NCI-H774 (cell line): Measurements from ENCODE around the gene ARID1A.
"Not testable (repeated sequence)": the region's sequence is repeated elsewhere in the genome, so short reads cannot be mapped to it uniquely, and the experiment has no call there.

ENCODE experiments used
- DNase-seq: peaks from one replicate; lab custom pipeline; 2025; lab: John Stamatoyannopoulos, UW

Gene ARID1A

DNA sequence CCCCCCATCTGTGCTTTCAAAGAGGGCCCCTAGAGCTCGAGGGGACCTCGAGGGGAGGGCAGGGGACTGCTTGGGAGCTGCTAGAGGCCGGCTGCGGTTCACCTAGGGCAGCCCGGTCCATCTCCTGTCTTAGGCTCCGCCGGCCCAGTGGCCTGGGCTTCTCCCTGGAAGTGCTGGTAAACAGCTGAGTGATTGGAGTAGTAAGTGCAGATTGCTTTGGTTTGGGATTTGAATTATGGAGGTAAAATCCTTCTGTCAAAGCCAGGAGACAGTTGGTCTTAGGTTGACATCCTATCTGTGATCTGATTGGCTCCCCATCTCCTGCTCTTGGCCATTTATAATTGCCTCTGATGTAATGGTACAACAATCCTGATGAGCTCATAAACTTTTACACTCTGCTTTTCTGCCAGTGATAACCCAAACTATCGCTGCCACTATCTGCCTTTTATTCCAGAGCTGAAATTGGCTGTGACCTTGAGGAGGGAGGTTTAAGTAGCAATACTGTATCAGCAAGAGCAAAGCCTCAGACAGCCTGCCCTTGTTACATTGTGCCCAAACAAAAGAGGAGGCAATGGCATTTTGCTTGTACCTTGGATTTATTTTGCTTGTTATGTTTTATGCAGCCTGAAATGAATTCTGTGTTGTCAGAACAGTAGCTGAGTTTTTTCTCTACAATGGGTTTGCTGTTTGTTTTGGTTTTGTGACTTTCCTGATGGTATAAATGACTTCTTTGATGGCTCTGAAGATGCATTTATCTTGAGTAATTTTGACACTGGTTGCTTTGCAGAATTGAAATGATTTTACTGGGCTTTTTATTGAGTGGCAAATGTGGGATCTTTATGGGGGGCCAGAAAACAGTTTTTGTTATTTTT lies 2.4 kb downstream of the ARID1A start:
- peak; percentile 39 for DNase-seq

DNA sequence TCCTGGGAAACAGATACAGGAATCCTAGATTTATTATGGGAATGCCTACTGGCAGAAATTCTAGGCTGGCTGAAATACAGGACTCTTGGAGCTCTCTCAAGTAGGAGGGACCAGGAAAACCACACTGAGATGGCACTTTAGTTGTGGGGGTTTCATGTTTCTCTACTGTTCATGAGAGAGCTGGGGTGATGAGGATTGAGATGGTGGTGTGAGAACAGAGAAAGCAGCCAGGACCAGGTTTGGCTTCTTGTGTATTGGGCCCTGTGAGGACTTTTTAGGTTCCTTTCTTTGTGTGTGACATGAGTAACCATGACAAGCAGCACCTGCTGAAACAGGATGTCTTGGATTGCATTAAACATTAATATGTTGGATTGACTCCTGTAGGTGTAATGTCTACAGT lies 4.9 kb downstream of the ARID1A start:
- DNase-seq = no peak

DNA sequence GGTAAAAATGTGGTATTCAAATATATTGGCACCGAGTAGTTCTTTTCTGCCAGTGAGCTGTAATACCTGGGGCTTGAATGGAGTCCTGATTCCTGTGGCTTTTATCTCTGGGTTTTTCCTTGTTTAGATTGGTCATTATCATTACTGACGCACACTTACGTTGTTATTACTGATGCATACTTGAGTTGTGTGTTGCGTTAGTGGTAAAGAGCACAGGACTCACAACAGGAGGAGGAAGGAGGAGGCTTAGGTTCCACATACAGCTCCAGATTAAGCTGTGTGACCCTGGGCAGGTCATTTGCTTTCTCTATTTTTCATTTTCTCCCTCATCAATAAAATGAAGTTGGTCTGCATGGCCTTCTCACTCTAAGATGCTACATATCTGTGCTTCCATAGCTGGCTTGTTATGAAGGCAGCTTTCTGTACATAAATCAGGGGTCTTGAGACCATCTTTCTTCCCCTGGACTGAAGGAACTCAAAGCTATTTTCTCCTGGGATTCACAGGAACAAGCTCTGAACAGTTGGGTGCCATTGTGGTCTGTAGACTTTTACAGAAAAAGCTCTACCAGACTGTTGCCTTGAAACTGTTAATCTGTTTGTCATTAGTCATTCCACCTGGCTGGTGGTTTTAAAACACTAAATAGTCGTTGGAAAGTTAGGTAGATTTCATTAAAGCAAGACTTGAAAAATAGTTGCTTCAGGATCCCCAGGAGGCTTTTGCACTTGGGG lies 5.6 kb downstream of the ARID1A start:
- no peak for DNase-seq

DNA sequence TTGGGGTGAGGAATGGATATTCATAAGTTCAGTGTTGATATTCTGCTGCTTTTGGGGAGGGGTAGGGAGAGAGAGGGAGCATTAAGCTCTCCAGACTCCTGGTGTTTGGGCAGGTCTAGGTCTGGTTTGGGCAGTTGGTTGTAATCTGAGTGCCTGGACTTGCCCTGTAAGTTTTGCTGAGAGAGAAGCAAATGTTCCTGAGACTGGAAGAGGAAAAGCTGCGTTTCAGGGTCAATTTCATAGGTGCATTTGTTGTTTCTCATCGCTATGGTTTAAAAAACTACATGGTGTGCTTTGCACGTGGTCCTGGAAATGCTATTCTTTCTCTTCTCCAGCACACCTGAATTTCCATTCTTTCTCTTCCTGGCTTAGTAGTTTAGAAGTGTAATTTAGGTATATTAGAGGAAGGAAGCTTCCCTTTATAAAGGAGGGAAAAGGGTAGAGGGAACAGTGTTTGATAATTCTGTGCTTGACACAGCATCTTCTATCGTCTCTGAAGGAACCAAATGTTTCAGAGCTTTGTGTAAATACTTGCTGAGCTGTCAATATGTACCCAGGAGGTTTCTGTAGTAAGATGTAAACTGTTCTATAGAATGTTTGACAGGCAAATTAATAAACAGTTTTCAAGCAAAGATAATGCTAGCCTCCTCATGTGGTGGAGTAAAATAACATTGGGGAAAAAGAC lies 6.3 kb downstream of the ARID1A start:
- DNase-seq = no peak

DNA sequence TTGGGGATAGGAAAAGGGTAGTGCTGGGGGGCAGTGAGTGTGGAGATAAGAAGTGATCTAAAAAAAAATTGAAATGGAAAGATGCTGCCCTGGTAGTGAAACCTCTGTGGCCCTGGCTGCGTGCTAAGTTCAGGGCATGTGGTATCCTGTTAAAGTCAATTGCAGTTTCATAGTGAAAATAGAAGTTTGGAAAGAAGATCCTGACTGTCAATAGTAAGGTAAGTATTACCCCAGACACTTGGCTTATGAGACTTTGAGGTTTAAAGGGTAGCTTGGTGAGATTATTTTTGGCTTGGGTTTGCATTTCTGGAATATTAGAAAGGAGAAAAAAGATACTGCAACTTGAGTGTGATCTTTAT lies 6.8 kb downstream of the ARID1A start:
- no peak for DNase-seq

DNA sequence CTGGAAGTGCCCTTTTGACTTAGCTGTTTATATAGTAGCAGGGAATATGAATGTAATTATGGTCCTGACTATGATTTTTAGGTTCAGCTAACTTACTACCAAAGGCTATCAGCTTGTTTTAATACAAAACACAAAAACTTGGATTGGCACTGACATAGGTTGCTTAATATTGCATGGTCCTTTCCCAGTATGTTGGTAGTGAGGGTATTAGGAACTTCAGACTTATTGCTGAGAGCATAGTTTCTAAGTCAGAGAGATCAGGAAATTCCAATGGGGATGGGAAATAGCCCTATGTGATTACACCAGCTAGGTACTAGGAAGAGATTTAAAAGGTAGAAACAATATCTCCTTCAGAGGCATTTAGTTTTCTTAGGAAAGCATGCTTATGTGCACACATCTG lies 7.7 kb downstream of the ARID1A start:
- DNase-seq = no peak

DNA sequence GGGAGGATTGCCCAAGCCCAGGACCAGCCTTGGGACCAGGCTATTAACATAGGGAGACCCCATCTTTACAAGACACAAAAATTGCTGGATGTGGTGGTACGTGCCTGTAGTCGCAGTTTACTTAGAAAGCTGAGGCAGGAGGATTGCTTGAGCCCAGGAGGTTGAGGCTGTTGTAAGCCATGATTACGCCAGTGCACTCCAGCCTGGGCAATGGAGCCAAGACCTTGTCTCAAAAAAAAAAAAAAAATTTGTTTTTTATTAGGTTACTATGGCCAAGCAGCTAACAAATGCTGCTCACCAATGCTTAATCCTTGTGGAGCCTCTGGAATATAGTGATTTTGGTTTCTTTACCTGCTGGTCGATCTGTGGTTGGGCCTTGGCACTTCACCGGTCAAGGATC lies 8.8 kb downstream of the ARID1A start:
- no peak for DNase-seq

DNA sequence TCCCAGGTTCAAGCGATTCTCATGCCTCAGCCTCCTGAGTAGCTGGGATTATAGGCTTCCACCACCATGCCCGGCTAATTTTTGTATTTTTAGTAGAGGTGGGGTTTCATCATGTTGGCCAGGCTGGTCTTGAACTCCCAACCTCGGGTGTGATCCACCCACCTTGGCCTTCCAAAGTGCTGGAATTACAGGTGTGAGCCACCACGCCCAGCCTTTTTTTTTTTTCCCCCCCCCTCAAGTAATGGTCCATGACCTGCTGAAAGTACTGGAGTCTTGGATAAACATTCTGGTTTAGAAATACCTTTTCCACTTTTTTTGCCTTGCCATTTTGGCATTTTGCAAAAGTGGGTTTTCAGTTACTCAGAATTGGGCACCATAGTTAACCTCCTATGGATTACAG lies 9.4 kb downstream of the ARID1A start:
- DNase-seq = not testable (repeated sequence)

DNA sequence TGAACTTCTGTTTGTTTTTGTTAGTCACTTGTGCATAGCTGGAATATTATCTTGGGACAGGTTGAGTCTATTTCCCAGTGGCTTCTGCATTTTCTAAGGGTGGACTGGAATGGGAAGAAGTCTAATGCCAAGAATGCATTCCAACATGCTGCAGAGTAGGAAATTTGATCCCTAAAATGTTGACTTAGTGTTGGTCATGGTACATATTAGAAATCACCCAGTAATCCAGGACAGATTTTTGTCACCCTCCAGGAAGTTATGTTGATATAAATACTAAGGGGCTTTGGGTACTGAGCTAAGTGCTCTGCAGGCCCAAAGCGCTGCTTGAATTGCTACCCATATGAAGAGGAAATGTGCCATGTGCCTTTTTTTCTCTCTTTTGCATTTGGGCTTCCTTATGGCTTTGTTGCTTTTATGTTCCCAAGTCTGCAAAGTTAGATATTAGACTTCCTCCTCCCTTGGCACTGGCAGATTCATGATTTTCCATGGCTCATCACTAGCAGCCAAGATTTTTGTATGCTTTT lies 10.0 kb downstream of the ARID1A start:
- no peak for DNase-seq

DNA sequence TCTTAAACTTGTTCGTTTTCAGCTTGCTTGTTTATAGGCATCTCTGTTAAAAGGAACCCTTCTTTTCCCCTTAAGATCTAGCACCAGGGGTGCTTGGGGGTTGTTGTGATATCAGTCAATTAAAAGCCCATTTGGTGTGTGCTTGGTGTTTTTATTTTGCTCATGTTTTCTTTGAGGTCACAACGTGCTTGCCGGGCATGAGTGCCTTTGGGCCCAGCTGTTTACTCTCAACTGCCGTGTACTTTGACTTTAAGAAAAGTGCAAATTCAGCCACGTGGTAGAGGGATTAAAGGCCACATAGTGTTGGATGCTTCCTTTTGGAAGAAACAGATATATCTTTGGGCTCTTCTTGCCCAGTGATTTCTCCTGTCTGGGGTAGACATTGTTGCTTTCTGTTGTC lies 10.5 kb downstream of the ARID1A start:
- no peak for DNase-seq

DNA sequence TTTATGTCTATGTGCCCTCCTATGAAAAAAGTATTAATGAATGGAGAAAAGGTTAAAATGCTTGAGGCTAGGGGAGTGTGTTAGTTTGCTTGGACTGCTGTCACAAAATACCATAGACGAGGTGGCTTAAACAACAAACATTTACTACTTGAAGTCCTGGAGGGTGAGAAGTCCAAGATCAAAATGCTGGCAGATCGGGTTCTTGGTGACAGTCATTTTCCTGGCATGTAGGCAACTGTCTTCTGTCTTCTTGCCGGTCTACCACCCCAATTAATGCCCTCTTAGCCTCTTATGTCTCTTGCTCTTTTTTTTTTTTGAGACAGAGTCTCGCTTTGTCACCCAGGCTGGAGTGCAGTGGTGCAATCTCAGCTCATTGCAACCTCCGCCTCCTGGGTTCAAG lies 15.0 kb downstream of the ARID1A start:
- DNase-seq = no peak

DNA sequence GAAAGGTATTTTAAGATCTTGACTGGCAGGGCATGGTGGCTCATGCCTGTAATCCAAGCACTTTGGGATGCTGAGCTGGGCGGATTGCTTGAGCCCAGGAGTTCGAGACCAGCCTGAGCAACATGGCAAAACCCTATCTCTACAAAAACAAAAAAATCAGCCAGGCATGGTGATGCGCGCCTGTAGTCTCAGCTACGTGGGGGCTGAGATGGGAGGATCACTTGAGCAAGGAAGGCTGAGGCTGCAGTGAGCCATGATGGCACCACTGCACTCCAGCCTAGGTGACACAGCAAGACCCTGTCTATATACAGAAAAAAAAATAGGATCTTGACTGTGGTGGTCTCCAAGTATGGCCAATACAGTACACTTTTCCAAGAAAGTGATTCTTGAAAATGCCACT lies 16.0 kb downstream of the ARID1A start:
- DNase-seq = no peak

DNA sequence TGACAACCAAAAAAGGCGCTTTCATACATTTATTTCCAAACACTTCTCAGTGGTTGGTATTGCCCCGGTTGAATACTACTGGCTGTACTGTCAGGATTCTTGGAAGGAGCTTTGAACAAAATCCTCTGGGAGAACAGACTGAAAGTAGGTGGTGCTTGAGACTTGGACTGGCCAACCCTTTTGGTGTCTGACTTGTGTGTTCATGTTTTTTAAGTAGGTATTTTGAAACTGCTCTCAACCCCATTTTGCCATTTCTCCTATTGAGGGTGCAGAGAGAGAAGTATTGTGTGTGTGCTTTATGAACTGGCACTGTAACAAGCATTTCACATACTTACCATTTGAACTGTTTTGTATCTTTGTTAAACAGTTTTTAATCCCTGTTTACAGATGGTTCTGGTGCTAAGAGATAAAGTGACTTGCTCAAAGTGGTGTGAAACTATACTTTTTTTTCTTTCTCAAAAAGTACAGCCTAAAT lies 21.2 kb downstream of the ARID1A start:
- no peak for DNase-seq

DNA sequence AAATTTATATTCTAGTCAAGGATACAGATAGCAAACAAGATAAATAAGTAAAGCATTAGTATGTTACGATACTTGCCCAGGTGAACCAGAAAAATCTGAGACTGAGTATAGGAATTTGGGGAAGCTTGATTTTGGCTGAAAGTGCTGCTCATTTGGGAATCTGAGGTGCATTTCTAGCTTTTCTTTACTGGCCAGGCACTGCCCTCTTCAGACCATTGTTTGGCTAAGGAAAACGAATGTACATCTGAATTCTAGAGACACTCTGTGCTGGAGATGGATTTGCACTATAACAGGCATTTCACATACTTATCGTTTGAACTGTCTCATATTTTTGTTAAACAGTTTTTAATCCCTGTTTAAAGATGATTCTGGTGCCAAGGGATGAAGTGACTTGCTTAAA lies 23.4 kb downstream of the ARID1A start:
- DNase-seq = no peak

DNA sequence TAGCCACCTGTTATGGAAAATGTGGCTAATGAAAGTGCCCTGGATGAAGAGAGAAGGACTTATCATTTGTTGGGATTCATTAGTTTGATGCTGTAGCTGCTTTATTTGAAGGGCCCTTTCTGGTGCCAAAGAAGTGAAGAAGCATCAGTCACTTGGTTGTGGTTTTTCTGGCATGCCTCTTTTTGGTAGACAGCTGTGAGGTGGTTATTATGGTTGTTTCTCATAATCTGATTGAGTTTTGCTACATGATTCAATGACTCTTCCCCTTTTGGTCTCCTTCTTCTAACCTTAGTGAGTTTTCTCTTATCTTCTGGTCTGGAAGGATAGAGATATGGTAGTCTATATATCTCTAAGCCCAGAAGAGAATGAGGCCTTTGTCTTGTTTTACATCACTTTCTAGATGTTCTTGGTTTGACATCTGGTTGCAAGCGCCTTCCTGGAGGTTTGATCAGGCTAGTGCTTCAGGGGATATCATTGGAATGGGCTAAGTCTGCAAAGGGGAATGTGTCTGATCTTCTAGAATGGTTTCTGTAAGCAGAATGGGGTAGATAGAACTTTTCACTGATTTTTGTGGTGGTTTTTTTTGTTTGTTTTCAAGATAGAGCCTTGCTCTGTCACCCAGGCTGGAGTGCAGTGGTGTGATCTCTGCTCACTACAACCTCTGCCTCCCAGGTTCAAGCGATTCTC lies 26.0 kb downstream of the ARID1A start:
- DNase-seq = no peak

DNA sequence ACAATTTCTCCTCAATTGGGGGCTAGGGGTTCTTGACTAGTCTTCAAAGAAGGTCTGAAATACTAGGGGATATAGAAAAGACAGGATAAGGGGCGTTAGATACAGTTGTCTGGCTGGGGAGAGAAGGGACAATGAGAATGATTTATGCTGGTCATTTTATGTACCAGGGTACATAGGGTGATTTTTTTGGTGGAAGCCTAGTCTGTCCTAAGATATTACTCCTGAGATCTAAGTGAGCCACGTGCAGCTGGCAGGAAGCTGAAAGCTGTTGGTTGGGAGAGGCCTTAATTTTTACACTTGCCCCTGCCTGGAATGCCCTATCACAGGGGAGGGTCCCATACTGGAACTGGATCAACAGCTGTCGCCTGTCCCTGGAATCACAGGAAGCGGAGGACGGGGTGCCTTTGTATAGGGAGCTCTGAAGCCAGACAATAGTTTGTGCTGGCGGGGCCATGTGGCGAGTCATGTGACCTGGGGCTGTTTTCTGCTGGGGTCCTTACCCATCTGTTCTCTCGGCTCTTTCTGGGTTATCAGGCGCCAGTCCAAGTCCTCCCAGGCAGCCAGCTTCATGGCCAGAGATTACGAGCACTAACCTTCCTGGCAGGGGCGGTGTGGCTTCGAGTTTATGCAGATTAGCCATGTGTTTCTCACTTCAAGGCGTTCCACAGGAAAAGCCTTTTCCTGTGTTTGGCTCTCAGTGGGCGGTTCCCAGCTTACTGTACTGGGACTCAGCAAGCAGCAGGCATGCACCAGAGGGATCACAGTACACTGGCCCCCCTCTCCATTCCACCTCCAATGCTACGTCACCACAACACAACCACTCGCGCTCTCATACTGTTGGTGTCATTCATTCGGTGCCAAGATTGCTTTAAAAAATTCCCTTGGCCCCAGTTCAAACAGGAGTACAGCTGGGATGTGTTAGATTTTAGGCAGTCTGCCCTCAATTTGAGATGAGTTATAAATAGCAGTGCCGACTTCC lies 27.5 kb downstream of the ARID1A start:
- peak; percentile 35 for DNase-seq

DNA sequence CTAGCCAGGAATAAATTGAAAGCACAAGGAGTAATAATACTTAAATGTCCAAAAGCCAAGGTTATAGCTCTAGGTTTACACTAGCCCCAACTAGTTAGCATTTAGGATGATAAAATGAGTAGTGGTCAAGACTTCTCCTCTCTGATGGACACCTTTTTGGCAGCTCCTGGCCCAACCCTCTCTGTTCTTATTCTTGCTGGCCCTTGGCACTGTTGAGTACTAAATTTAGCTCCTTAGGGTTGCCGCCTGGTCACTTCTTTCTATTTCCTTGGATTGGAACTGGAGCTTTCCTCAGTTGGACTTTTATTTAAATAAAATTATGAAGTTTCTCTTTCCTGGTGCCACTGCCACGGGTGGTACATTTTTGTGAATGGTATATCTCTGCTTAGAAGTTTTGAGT lies 28.3 kb downstream of the ARID1A start:
- no peak for DNase-seq

DNA sequence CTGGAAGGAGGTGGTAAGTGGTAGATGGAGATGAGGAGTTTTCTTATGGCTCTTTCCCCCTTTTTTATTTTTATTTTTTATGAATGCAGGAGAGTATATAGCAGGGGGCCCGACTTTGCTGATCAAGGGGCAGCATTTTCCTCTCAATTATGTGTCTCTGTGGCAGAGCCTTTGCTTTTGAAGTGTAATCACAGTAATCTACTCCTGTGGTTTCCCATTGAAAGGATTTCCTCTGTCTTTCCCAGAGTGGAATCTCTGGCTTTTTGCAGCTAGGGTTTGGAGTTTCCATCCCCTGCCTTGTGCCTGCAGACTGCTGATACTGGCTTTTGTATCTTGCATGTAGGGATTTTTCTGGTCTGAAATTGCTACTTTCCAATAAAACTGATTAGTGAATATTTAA lies 29.1 kb downstream of the ARID1A start:
- DNase-seq = no peak

DNA sequence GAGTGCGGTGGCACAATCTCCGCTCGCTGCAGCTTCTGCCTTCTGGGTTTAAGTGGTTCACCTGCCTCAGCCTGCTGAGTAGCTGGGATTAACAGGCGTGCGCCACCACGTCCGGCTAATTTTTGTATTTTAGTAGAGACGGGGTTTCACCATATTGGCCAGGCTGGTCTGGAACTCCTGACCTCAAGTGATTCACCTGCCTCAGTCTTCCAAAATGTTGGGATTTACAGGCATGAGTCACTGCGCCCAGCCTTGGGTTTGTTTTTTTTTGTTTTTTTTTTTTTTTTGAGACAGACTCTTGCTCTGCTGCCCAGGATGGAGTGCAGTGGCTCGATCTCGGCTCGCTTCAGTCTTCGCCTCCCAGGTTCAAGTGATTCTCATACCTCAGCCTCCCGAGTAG lies 30.1 kb downstream of the ARID1A start:
- DNase-seq = not testable (repeated sequence)

DNA sequence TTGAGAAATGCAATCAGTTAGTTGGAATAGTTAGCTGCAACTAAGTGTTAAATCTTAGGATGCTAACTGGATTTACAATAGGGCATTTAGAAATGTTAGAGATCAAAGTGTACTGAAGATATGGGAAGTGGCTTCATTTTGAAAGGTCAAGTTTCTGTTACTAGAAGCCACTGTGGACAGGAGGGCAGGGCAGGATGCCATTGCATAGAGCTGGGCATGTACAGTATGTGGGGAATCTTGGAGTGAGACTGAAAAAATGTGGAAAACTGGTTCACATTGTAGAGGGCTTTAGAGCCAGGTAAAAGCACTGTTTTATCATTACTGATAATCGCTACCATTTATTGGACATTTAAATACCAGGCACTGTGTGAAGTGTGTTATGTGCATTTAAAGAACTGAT lies 31.0 kb downstream of the ARID1A start:
- no peak for DNase-seq

DNA sequence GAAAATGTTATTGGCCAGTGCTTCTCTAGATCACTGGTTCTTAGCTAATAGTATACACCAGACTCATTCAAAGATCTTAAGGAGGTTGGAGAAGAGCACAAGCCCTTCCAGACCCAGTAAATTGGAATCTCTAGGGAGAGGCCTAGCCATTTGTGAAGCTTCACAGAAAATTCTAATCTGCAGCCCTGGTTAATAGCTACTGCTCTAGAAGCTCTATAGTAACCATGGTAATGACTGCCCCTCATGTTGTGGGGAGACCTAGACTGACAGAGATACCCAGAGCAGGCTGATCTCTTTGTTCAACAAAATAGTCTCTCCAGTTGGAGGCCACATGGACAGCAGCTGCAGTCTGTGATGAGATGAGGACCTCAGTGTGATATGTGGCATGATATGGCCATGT lies 31.7 kb downstream of the ARID1A start:
- no peak for DNase-seq
